ENCODE measurements around the gene TBC1D7.

GRCh38 chr6:13299403-13299821, 28.9 kb downstream of the TBC1D7 start:
- TF ChIP-seq CTCF (IDR thresholded peaks at IDR 0.05 in 8 of 11, conservative IDR thresholded peaks at IDR 0.05 in 3 of 11): no peak
- TF ChIP-seq POLR2A (IDR thresholded peaks at IDR 0.05): no peak
- peak in 2 of 3 donors; percentile 9 to 18 for TF ChIP-seq POLR2AphosphoS5 (IDR thresholded peaks at IDR 0.05)
